Stimulated activated CD8-positive, alpha-beta memory T cell treated with anti-CD3 and anti-CD28 coated beads, Interleukin-15, amount 100 ng/mL, for 4 hours (primary cell): ENCODE results near the gene KPNB1.

Experiments
- DNase-seq, 2 donors: peaks; one replicate each; pipeline ENCODE4 v3.0.0-alpha.2; 2020; ENCODE audit warnings: low read depth in 2 of 2

KPNB1 gene

GRCh38 chr17:47728214-47728877, 78.6 kb downstream of the KPNB1 start:
- no peak for DNase-seq

- DNase-seq: no peak
Measured at GRCh38 chr17:47729476-47729875, 79.8 kb downstream of the KPNB1 start.

DNA sequence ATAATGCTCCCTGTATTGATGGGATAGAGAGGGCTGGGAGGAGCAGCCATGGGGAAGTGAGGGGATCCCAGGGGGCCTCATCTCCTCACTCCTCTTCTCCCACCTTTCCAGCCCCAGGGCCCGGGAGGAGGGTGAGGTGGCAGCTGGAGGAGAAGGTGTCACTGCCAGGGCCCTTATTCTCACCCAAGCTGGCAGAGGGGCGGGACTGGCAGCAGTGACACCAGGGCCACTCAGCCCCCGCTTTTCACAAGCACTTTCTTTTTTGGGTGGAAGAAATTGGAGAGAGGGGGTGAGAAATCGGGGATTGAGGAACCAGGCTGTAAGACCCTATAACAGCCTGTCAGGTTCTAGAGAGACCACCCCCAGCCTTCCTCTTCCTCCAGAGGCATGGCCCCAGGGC, 81.0 kb downstream of the KPNB1 start:
- DNase-seq: no peak

DNA sequence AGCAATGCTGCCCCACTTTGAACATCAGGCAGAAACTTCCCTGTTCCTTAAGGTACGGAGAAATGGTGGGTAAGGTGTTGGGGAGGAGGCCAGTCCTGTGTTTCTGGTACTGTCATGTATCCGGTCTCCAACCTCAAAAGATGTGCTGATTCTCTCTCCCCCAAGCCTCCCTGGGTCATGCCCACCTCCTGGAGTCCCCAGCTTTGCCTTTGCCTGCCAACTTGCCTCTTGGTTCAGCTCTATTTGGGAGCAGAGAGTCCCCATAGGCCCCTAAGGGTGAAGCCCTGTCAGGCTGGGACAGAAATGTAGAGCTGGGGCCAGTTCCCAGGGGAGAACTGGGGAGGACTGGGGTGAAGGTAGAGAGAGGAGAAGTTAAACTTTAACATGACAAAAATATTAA, 81.7 kb downstream of the KPNB1 start:
- no peak for DNase-seq

DNA sequence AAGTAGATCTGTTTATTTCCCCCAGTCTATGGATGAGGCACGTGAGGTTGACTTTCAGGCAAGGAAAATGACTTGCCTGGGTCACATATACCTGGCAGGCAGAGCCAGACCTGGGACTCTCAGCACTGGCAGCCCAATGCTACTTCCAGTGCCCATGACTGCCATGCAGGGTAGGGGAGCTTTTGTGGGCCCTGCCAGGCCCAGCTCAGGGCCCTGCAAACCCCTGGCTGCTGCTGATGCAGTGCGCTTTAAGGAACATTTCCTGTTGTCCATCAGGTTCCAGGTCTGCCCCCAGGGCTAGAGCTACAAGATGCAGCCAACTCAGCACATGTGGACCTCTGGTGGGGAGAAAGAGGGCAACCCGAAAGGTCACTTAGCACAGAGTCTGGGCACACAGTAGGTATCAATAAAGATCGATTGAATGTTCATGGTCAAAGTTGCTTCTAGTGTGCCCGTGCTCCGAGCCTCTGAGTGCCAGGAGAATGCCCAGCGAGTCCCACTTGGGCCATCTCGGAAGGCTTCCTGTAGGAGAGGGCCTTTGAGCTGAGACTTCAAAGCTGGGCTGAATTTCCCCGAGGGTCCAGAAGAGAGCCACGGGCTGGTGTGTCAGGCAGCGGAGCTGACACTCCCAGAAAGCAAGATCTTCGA, 82.8 kb downstream of the KPNB1 start:
- no peak for DNase-seq

- DNase-seq: peak; percentile 91
Measured at GRCh38 chr17:47733047-47733673, 83.4 kb downstream of the KPNB1 start, which contains the start of gene TBX21. Gene TBX21 (plus strand): TSS chr17:47733236. CDS start chr17:47733455, 219 bp downstream.

DNA sequence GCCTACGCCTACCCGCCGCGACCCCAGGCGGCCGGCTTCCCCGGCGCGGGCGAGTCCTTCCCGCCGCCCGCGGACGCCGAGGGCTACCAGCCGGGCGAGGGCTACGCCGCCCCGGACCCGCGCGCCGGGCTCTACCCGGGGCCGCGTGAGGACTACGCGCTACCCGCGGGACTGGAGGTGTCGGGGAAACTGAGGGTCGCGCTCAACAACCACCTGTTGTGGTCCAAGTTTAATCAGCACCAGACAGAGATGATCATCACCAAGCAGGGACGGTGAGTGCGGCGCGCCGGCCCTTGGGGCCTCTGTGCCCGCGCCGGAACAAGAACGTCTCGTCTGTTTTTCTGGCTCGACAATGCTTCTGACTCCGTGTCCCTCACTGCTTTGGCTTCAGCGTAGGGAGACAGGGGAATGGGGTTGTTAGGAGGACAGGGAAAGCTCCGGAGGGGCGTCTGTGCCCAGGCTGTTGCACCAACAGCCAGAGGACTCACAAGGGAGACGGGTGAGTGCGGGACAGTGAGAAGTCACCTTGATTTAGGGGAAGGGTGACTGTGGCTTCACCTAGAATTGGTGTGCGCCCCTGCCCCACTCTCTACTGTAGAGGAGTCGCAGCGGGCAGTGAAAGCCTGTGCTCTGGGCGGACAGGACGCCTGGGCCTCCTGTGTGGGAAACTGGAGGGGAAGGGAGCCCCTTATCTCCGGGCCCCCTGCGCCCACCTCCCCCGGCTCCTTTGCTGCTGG, 84.1 kb downstream of the KPNB1 start:
- DNase-seq: no peak

GRCh38 chr17:47735139-47735464, 85.4 kb downstream of the KPNB1 start:
- no peak for DNase-seq
